Neuron (in vitro differentiated cells): ENCODE data around the gene LARGE1.

ENCODE experiments used
- H2AFZ ChIP-seq: one replicate; pipeline ENCODE4 v1.6.1; 2013; ENCODE audit warnings: low read depth, mild to moderate bottlenecking, inconsistent platforms, low read length, moderate library complexity
- H3K27me3 ChIP-seq: one replicate; pipeline ENCODE4 v1.6.1; 2013; ENCODE audit warnings: low read length; ENCODE audit not compliant: insufficient read depth
- H3K36me3 ChIP-seq: one replicate; pipeline ENCODE4 v1.6.1; 2013; ENCODE audit warnings: low read length; ENCODE audit not compliant: insufficient read depth
- H3K4me1 ChIP-seq: one replicate; pipeline ENCODE4 v1.6.1; 2013; ENCODE audit warnings: low read length; ENCODE audit not compliant: insufficient read depth
- H3K4me3 ChIP-seq: 2 replicates; pipeline ENCODE4 v1.5.1; 2013; ENCODE audit warnings: mild to moderate bottlenecking, low read length, moderate library complexity
- H3K9me3 ChIP-seq: one replicate; pipeline ENCODE4 v1.6.1; 2013; ENCODE audit warnings: low read length

Gene LARGE1

GRCh38 chr22:33539202-33539901 lies 380.9 kb downstream of the LARGE1 start:
- H3K4me3 ChIP-seq, result no peak overlapping the region
- peaks cover 16% of the 10 kb centered on the region for H3K4me1 ChIP-seq
- H3K27me3 ChIP-seq, result no peaks in the 10 kb centered on the region
- H2AFZ ChIP-seq, result no peak overlapping the region
- peaks cover 2% of the 10 kb centered on the region for H3K9me3 ChIP-seq
- H3K36me3 ChIP-seq, result no peaks in the 10 kb centered on the region

- H3K27me3 ChIP-seq, result no peaks in the 10 kb centered on the region
- H3K4me1 ChIP-seq, result peaks cover 12% of the 10 kb centered on the region
These were observed 381.9 kb downstream of the LARGE1 start for GRCh38 chr22:33538277-33538885.

GRCh38 chr22:33537059-33537458 lies 383.2 kb downstream of the LARGE1 start:
- no peaks in the 10 kb centered on the region for H3K4me1 ChIP-seq
- no peaks in the 10 kb centered on the region for H3K27me3 ChIP-seq
- H3K9me3 ChIP-seq, result peaks cover 2% of the 10 kb centered on the region
- no peak overlapping the region for H3K4me3 ChIP-seq
- H2AFZ ChIP-seq, result no peak overlapping the region
- no peaks in the 10 kb centered on the region for H3K36me3 ChIP-seq

More at GRCh38 chr22:33538277-33538885, 381.9 kb downstream of the LARGE1 start:
- no peak overlapping the region for H3K4me3 ChIP-seq
- no peaks in the 10 kb centered on the region for H3K36me3 ChIP-seq
- H2AFZ ChIP-seq, result no peak overlapping the region
- peaks cover 2% of the 10 kb centered on the region for H3K9me3 ChIP-seq

DNA sequence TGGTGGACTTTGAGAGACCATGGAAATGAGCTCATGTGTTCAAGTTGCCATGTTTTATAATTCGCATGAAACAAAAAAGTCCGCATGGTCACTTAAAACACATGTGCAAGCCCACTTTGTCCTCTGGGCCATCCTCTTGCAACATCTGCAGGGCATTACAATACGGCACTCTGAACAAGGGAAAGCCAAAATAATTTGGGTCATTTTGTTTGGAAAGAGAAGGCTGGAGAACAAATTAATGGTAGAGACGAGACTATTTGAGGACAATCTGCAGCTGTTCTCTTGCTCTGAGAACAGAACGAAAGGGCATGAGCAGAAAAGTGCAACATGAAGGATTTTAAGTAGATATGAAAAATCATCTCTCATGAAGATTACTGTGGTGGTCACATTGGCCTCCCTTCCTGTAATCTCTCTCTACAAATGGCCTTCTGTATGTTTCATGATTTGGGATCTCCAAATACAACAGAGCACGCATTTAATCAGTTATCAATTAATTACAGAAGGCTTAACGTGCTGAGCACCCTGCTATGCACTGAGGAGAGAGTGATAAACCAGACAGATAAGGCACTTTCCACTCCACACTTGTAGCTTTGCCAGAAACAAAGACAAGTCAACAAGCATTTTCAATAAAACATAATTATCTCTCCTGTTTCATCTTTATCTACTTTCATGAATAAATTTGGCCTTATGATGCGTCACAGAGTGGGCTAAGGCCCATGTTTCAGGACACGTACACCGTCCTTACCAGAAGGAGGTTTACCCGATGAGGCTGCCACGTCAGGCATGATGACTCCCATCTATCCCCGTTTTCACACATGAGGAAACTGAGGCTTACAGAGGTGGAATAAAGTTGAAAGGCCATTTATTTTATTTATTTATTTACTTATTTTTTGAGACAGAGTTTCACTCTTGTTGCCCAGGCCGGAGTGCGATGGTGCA lies 384.1 kb downstream of the LARGE1 start:
- Histone ChIP-seq H3K27me3 (no peaks in the 10 kb centered on the region), H3K36me3 (no peaks in the 10 kb centered on the region), H2AFZ (no peak overlapping the region), H3K4me3 (no peak overlapping the region), H3K9me3 (peaks cover 2% of the 10 kb centered on the region), H3K4me1 (no peaks in the 10 kb centered on the region)

DNA sequence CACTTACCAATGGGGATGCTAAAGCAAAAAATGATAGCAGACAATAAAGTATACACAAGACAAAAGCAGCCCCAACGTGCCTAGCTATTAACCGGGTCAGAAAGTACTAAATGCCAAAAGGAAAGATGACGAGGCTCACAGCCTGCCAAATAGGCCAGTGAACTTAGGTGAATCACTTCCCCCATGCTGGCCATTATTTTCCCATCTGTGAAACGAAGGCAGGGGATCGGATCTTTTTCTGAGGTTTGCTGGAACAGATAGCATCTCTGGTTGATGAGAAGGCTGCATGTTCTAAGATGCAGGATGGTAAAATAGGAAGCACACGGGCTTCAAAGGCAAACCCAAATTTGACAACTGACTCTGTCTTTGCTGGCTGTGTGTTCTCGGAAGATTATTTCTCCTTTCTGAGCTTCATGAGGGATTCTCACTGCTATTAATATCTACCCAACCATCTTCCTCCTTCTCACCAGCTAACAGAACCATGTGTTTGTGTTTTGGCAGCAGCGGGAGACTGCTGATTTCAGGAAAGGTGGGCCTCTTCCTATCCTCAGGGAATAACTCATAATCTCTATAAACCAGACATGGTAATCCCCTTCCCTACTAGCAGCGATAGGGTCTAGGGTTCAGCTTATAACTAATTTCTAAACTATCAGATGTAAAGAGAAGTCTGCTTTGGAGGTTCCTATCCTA lies 390.7 kb downstream of the LARGE1 start:
- Histone ChIP-seq H3K9me3 (peaks cover 3% of the 10 kb centered on the region), H2AFZ (no peak overlapping the region), H3K4me1 (no peaks in the 10 kb centered on the region)

DNA sequence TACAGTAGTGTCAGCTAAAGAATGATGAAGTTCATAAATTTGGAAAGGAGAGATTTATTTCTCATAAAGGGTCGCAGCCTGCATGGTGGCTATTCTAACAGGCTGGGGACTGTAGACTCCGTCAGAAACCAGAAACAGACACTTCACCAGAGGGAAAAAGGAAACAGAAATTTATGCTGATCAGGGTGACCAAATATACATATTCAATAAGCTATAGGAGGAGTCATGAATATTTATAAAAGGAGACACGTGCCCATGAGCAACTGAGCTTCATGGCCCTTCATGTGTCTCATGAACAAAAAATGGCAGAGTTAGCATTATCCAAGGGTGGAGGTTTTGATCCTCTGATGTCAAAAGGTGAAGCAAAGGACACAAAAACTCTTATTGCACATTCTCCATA lies 392.1 kb downstream of the LARGE1 start:
- Histone ChIP-seq H3K27me3 (no peaks in the 10 kb centered on the region), H3K4me1 (no peaks in the 10 kb centered on the region), H2AFZ (no peak overlapping the region), H3K9me3 (peaks cover 2% of the 10 kb centered on the region), H3K36me3 (no peaks in the 10 kb centered on the region), H3K4me3 (no peak overlapping the region)

More for the DNA sequence above, 390.7 kb downstream of the LARGE1 start:
- H3K36me3 ChIP-seq, result no peaks in the 10 kb centered on the region
- no peak overlapping the region for H3K4me3 ChIP-seq
- no peaks in the 10 kb centered on the region for H3K27me3 ChIP-seq

DNA sequence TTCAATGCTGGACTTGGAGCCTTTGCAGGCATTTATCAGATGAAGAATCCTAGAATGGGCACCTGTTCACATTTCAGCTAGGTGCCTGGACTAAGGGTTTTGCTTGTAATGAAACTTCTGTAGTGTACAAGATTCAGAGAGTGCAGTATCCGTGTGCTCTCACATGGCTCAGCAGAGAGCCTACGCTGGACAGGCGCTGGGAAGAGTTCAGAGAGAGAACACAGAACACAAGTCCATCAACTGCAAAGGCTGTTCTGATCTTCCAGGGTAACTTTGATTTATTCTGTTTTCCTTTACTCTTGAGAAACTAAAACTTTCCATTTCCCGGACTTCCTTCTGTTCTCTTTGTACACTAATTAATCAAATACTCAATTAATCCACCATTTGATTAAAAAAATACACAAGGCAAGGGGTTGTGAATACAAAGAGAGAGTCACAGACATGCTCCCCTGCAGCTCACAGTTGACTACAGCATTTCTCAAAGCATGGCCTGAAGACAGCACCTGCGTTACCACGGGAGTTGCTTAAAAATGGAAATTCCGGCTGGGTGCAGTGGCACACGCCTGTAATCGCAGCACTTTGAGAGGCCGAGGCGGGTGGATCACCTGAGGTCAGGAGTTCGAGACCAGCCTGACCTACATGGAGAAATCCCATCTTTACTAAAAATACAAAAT lies 393.7 kb downstream of the LARGE1 start:
- Histone ChIP-seq H3K4me3 (no peak overlapping the region), H3K4me1 (no peaks in the 10 kb centered on the region), H3K36me3 (no peaks in the 10 kb centered on the region), H3K9me3 (peaks cover 2% of the 10 kb centered on the region), H3K27me3 (no peaks in the 10 kb centered on the region), H2AFZ (no peak overlapping the region)

DNA sequence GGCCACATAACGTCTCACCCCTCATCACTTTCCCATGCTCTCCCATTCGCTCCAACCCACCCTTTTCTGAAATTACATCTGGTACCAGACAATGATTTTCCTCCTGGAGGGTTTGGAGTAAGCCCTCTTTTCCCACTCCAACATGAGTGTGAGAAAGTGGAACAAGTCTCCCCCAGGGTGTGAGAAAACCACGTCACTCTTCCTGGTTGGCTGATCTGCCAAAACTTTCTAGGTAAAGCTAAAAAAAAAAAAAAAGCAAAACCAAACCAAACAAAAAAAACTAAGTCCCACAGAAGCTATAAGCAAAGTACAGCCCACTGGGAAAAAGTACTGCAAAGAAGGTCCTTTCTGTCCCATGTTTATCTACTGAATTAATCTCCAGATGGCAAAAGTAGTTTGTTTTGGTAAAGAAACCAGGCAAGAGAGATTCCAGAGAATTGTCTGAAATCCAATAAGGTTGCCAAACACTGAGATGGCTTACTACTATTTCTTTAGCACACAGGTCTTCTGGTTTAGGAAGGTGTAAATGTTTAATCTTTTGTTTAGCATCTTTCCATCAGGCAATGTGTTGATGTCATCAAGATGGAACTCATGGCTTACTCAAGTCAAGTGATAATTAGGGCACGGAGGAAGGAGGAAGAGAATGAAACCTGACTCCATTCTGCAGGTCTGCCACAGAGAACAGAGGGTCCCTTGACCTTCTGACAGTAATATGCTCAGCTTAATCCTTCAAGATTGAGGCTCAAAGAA lies 395.6 kb downstream of the LARGE1 start:
- Histone ChIP-seq H3K9me3 (peaks cover 6% of the 10 kb centered on the region), H3K4me3 (no peak overlapping the region), H2AFZ (no peak overlapping the region), H3K36me3 (peaks cover 3% of the 10 kb centered on the region), H3K27me3 (no peaks in the 10 kb centered on the region), H3K4me1 (peaks cover 1% of the 10 kb centered on the region)

DNA sequence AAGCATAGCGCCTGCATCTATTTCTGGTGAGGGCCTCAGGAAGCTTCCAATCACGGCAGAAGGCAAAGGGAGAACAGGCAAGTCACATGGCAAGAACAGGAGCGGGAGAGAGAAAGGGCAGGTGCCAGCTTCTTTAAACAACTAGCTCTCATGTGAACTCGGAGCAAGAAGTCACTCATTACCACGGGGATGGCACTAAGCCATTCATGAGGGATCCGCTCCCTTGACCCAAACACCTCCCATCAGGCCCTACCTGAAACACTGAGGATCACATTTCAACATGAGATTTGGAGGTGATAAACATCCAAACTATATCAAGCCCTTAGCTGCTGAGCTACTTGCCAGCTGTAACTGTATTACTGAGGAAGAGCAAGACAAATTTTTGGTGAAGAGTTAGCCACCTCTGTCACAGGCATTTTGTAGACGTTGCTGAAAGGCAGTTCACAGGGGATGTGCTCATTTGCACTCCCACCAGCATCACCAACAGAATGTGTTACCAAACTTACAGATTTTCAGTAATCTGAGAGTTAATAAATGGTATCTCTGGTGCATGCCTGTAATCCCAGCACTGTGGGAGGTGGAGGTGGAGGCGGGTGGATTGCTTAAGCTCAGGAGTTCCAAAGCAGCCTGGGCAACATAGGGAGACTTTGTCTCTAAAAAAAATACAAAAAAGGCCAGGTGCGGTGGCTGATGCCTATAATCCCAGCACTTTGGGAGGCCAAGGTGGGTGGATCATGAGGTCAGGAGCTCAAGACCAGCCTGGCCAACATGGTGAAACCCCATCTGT lies 398.2 kb downstream of the LARGE1 start:
- Histone ChIP-seq H3K36me3 (peaks cover 3% of the 10 kb centered on the region), H3K9me3 (peaks cover 6% of the 10 kb centered on the region), H3K27me3 (no peaks in the 10 kb centered on the region), H3K4me3 (no peak overlapping the region), H2AFZ (no peak overlapping the region), H3K4me1 (peaks cover 8% of the 10 kb centered on the region)

GRCh38 chr22:33520904-33521780 lies 399.1 kb downstream of the LARGE1 start:
- peaks cover 6% of the 10 kb centered on the region for H3K9me3 ChIP-seq
- no peaks in the 10 kb centered on the region for H3K27me3 ChIP-seq
- H2AFZ ChIP-seq, result no peak overlapping the region
- peaks cover 8% of the 10 kb centered on the region for H3K4me1 ChIP-seq
- H3K36me3 ChIP-seq, result peaks cover 3% of the 10 kb centered on the region
- H3K4me3 ChIP-seq, result no peak overlapping the region
